Thoracic aorta (tissue), 2 donors: ENCODE measurements around the gene MAP3K14. TPM values are rescaled to one million over a fixed set of nuclear protein-coding genes. Genes with fewer than 3 reads are reported as not detected.

ENCODE experiments used
- ATAC-seq: fragments of 150-250 bp; one replicate; pipeline ENCODE4 v1.8.0; 2017; ENCODE audit warnings: low read depth; ENCODE audit not compliant: insufficient number of reproducible peaks, low FRiP score
- DNase-seq: peaks from one replicate; pipeline ENCODE4 v3.0.0-alpha.2; 2020; ENCODE audit warnings: low spot score
- H3K27ac ChIP-seq, 2 donors: fragments of 200-600 bp; sonication (generic); 1 replicate in 1 of 2; 2 replicates in 1 of 2; pipeline ENCODE4 v1.5.1; 2016; ENCODE audit warnings: mild to moderate bottlenecking in 2 of 2, moderate library complexity in 2 of 2
- H3K27me3 ChIP-seq: fragments of 200-600 bp; sonication (generic); replicated peaks from 2 replicates; pipeline ENCODE4 v1.6.0; 2016; ENCODE audit warnings: mild to moderate bottlenecking; ENCODE audit not compliant: insufficient read depth
- H3K36me3 ChIP-seq: fragments of 200-600 bp; sonication (generic); one replicate; pipeline ENCODE4 v1.5.1; 2016
- H3K4me1 ChIP-seq, 2 donors: fragments of 200-600 bp; sonication (generic); 1 replicate in 1 of 2; 2 replicates in 1 of 2; pipeline versions ENCODE4 v1.5.1 to v1.6.0; 2016; ENCODE audit warnings: low read depth in 2 of 2, mild to moderate bottlenecking in 1 of 2; ENCODE audit not compliant: control insufficient read depth in 1 of 2
- H3K4me3 ChIP-seq: fragments of 200-600 bp; sonication (generic); 2 replicates; pipeline ENCODE4 v1.5.1; 2016; ENCODE audit warnings: mild to moderate bottlenecking
- H3K9me3 ChIP-seq: fragments of 200-600 bp; sonication (generic); 2 replicates; pipeline ENCODE4 v1.5.1; 2016
- total RNA-seq, 2 donors: library from RNA; depleted of rRNA; stranded (reverse); fragments of >200 nt; gene quantifications; one replicate each; pipeline versions ENCODE4 v1.1.0 to v1.2.3, GENCODE V29; 2016
- TF ChIP-seq, protein P1 (sequence below): fragments of 200-600 bp; sonication (generic); IDR thresholded peaks from one replicate; pipeline ENCODE4 v1.5.1; 2019; ENCODE audit warnings: antibody characterized with exemption

Gene MAP3K14
- total RNA-seq, 2 donors from 2014 or later = 10.1 to 10.7 TPM

DNA sequence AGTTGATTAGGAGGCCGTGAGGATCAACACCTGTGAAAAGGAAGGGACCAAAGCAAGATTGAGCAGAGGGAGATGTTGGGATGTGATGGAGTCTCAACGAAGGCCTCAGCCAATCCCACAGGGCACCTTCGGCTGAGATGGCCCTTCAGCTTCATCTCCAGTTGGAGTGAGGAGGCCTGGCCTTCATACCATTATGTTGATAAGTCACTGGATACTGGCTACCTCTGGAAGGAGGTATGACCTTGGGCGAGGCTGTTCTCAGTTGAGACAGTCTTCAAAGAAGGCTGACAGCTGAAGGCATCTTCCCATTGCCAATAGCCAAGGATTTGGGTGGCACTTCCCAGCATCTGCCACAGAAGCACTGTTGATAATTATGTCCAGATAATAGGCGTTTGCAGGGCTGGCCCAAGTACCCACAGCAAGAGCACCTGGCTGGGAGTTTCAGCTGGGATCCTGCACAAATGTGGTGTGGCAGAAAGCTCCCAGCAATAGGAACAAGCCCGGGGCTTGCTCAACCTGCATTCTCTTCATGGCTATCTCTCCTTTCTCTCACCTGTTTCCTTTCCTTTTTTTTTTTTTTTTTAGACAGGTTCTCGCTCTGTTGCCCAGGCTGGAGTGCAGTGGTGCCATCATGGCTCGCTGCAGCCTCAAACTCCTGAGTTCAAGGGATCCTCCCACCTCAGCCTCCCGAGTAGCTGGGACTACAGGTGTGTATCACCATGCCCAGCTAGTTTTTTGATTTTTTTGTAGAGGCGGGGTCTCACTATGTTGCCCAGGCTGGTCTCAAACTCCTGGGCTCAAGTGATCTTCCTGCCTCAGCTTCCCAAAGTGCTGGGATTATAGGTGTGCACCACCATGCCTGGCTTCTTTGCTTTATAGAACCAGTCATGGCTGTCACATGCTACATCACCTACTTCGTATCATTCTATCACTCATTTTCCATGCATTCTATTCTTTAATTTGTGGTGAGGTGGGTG is 18.2 kb upstream of the MAP3K14 start:
- no peaks in the 10 kb centered on the region for H3K27me3 ChIP-seq
- H3K4me1 ChIP-seq = peaks cover 0 to 11% of the 10 kb centered on the region in 2 donors
- no peak overlapping the region for H3K27ac ChIP-seq
- no peaks in the 10 kb centered on the region for H3K36me3 ChIP-seq
- TF ChIP-seq, protein P1, sequence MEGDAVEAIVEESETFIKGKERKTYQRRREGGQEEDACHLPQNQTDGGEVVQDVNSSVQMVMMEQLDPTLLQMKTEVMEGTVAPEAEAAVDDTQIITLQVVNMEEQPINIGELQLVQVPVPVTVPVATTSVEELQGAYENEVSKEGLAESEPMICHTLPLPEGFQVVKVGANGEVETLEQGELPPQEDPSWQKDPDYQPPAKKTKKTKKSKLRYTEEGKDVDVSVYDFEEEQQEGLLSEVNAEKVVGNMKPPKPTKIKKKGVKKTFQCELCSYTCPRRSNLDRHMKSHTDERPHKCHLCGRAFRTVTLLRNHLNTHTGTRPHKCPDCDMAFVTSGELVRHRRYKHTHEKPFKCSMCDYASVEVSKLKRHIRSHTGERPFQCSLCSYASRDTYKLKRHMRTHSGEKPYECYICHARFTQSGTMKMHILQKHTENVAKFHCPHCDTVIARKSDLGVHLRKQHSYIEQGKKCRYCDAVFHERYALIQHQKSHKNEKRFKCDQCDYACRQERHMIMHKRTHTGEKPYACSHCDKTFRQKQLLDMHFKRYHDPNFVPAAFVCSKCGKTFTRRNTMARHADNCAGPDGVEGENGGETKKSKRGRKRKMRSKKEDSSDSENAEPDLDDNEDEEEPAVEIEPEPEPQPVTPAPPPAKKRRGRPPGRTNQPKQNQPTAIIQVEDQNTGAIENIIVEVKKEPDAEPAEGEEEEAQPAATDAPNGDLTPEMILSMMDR = no peak
- H3K9me3 ChIP-seq = no peaks in the 10 kb centered on the region
- no peak overlapping the region for H3K4me3 ChIP-seq
- DNase-seq = no peak
- ATAC-seq = no peak

DNA sequence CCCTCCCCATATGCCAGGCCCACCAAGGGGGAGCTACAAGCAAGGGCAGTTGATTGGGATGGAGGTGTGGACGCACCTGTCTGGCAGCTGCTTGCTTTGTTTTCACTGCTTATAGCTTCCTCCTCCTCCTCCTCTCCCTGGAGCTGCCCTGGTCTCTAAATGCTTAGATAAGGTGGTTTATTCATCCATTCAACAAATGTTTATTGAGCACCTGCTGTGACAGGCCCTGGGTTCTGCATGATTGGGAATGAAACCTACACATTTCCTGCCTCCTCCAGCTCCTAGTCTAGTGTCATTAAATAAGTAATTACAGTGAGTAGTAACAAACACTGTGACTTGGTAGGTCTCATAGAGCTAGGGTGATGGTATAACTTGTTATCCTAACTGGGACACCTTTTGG is 17.4 kb upstream of the MAP3K14 start:
- Histone ChIP-seq H3K4me3 (no peak overlapping the region), H3K4me1 (peaks cover 0 to 11% of the 10 kb centered on the region in 2 donors), H3K27ac (no peak overlapping the region), H3K27me3 (no peaks in the 10 kb centered on the region), H3K9me3 (no peaks in the 10 kb centered on the region), H3K36me3 (no peaks in the 10 kb centered on the region)
- DNase-seq = no peak
- ATAC-seq = no peak
- TF ChIP-seq, protein P1 = no peak

DNA sequence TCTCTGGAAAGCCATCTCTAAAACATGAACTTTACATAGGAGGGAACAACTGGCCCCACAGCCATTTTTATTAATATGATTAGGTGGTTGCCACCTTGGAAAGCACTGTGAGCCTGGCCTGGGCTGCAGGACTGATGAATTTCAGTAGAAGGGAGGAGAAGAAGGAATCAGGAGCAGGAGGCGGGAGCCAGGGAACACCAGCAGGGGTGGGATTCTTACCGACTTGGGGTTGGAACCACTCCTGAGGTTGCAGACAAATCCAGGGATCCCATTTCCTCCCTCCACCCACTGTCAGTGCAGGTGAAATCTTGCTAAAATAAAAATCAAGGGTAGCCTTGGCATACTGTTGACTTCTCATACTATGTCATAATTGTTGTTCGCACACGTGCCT is 16.9 kb upstream of the MAP3K14 start:
- H3K36me3 ChIP-seq = no peaks in the 10 kb centered on the region

GRCh38 chr17:45332989-45333701 is 16.3 kb upstream of the MAP3K14 start:
- H3K9me3 ChIP-seq = no peaks in the 10 kb centered on the region
- H3K27ac ChIP-seq = no peak overlapping the region
- ATAC-seq (no peak), DNase-seq (no peak)
- no peaks in the 10 kb centered on the region for H3K36me3 ChIP-seq
- no peak overlapping the region for H3K4me3 ChIP-seq
- TF ChIP-seq, protein P1 = no peak
- H3K4me1 ChIP-seq = peaks cover 0 to 4% of the 10 kb centered on the region in 2 donors
- no peaks in the 10 kb centered on the region for H3K27me3 ChIP-seq

More for the DNA sequence above, 16.9 kb upstream of the MAP3K14 start:
- no peak overlapping the region for H3K27ac ChIP-seq
- no peaks in the 10 kb centered on the region for H3K9me3 ChIP-seq
- no peak overlapping the region for H3K4me3 ChIP-seq
- TF ChIP-seq, protein P1 = no peak
- H3K4me1 ChIP-seq = peaks cover 0 to 9% of the 10 kb centered on the region in 2 donors
- H3K27me3 ChIP-seq = no peaks in the 10 kb centered on the region
- DNase-seq = no peak
- ATAC-seq = no peak

GRCh38 chr17:45332505-45332904 is 15.7 kb upstream of the MAP3K14 start:
- H3K9me3 ChIP-seq = no peaks in the 10 kb centered on the region
- DNase-seq (no peak), ATAC-seq (no peak)
- no peaks in the 10 kb centered on the region for H3K4me1 ChIP-seq
- no peak overlapping the region for H3K4me3 ChIP-seq
- no peaks in the 10 kb centered on the region for H3K27me3 ChIP-seq
- H3K36me3 ChIP-seq = no peaks in the 10 kb centered on the region
- H3K27ac ChIP-seq = no peak overlapping the region
- TF ChIP-seq, protein P1 = no peak
